Measurements from ENCODE around the gene TMEM200B.

DNA sequence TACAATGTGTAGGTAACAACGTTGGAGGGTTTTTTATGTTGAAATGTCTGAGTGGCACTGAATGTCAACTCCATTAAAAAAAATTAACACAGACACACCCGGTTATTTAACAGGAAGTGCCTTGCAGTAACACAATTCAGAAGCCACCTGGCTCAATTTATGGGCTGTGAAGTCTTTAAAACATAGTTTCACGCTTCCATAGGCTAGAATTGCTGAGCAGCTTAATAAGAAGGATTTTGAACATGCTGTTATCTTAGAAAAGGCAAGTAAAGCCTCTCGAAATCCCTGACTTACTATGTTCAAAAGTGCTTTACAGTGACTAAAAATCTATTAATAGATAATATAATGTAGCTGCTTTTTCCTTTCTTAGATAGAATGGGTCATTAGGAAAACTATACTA is 38.3 kb upstream of the TMEM200B start:
- TF ChIP-seq, protein P1, sequence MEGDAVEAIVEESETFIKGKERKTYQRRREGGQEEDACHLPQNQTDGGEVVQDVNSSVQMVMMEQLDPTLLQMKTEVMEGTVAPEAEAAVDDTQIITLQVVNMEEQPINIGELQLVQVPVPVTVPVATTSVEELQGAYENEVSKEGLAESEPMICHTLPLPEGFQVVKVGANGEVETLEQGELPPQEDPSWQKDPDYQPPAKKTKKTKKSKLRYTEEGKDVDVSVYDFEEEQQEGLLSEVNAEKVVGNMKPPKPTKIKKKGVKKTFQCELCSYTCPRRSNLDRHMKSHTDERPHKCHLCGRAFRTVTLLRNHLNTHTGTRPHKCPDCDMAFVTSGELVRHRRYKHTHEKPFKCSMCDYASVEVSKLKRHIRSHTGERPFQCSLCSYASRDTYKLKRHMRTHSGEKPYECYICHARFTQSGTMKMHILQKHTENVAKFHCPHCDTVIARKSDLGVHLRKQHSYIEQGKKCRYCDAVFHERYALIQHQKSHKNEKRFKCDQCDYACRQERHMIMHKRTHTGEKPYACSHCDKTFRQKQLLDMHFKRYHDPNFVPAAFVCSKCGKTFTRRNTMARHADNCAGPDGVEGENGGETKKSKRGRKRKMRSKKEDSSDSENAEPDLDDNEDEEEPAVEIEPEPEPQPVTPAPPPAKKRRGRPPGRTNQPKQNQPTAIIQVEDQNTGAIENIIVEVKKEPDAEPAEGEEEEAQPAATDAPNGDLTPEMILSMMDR (IDR thresholded peaks at IDR 0.05 in 8 of 11, conservative IDR thresholded peaks at IDR 0.05 in 3 of 11) = no peak
- no peak for TF ChIP-seq POLR2AphosphoS5 (IDR thresholded peaks at IDR 0.05)
- no peak for TF ChIP-seq POLR2A (IDR thresholded peaks at IDR 0.05)

All from spleen (tissue), 7 donors.